PFSK-1 (cell line): ENCODE measurements around the gene FAM177A1.

Source experiments
- FOXP2 ChIP-seq: optimal IDR thresholded peaks from 2 replicates; pipeline ENCODE3; 2011; ENCODE audit warnings: borderline replicate concordance, control low read depth, inconsistent platforms; ENCODE audit not compliant: insufficient read depth; ENCODE audit errors: extremely low read length, extremely low read depth
- POLR2AphosphoS5 ChIP-seq: IDR thresholded peaks from 2 replicates; pipeline ENCODE4 v1.6.1; 2012; ENCODE audit warnings: low read depth, mild to moderate bottlenecking, control low read depth, low read length, moderate library complexity
- SIN3A ChIP-seq: IDR thresholded peaks from 2 replicates; pipeline ENCODE4 v1.6.1; 2012; ENCODE audit warnings: mild to moderate bottlenecking, low read length, moderate library complexity, borderline replicate concordance; ENCODE audit not compliant: insufficient read depth
- TAF1 ChIP-seq: IDR thresholded peaks from 2 replicates; pipeline ENCODE4 v1.6.1; 2012; ENCODE audit warnings: low read length, control low read depth, borderline replicate concordance; ENCODE audit not compliant: insufficient read depth
- TF ChIP-seq, protein P1 (sequence below), 2 experiments: IDR thresholded peaks; 2 replicates each; pipeline versions ENCODE4 v1.6.1 to v1.8.0; 2011 to 2012; ENCODE audit warnings: low read depth in 2 of 2, low read length in 2 of 2, control low read depth in 1 of 2, inconsistent platforms in 1 of 2, mild to moderate bottlenecking in 1 of 2, moderate library complexity in 1 of 2; ENCODE audit not compliant: insufficient read depth in 1 of 2

The FAM177A1 gene

DNA sequence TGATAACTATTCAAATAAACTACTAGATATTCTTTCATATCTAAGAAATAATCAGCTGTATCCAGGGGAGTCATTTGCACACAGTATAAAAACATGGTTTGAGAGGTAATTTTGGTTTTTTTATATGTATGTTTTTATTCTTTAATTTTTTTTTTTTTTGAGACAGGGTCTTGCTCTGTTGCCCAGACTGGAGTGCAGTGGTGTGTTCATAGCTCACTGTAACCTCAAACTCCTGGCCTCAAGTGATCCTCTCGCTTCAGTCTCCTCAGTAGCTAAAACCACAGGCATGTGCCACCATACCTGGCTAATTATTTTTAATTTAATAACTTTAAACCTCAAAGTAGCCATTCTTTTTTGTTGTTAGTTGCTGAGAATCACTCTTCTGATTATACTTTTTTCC, 78.1 kb downstream of the FAM177A1 start:
- TF ChIP-seq TAF1 = no peak
- TF ChIP-seq FOXP2 = no peak
- TF ChIP-seq, protein P1, sequence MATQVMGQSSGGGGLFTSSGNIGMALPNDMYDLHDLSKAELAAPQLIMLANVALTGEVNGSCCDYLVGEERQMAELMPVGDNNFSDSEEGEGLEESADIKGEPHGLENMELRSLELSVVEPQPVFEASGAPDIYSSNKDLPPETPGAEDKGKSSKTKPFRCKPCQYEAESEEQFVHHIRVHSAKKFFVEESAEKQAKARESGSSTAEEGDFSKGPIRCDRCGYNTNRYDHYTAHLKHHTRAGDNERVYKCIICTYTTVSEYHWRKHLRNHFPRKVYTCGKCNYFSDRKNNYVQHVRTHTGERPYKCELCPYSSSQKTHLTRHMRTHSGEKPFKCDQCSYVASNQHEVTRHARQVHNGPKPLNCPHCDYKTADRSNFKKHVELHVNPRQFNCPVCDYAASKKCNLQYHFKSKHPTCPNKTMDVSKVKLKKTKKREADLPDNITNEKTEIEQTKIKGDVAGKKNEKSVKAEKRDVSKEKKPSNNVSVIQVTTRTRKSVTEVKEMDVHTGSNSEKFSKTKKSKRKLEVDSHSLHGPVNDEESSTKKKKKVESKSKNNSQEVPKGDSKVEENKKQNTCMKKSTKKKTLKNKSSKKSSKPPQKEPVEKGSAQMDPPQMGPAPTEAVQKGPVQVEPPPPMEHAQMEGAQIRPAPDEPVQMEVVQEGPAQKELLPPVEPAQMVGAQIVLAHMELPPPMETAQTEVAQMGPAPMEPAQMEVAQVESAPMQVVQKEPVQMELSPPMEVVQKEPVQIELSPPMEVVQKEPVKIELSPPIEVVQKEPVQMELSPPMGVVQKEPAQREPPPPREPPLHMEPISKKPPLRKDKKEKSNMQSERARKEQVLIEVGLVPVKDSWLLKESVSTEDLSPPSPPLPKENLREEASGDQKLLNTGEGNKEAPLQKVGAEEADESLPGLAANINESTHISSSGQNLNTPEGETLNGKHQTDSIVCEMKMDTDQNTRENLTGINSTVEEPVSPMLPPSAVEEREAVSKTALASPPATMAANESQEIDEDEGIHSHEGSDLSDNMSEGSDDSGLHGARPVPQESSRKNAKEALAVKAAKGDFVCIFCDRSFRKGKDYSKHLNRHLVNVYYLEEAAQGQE (IDR thresholded peaks at IDR 0.05; ENCODE audit: insufficient read depth in 1 of 2, low read depth in 2 of 2, low read length in 2 of 2) = no peak
- no peak for TF ChIP-seq SIN3A
- no peak for TF ChIP-seq POLR2AphosphoS5
